Ovary (tissue), 3 donors: ENCODE results near the gene EWSR1.

ENCODE experiments used
- EP300 ChIP-seq: sonication (generic); formaldehyde crosslinking; IDR thresholded peaks from one replicate; pipeline ENCODE4 v1.6.1; 2017; ENCODE audit warnings: antibody characterized with exemption
- POLR2A ChIP-seq: fragments of 450-650 bp; IDR thresholded peaks from one replicate; pipeline ENCODE4 v1.6.1; 2017; ENCODE audit warnings: antibody characterized with exemption, mild to moderate bottlenecking, moderate library complexity
- TF ChIP-seq, protein P1 (sequence below), 3 donors: fragments of 450-650 bp in 2 of 3; fragments of 200-600 bp in 1 of 3; IDR thresholded peaks; one replicate each; pipeline versions ENCODE4 v1.5.1 to v1.8.0; 2016 to 2022; ENCODE audit warnings: antibody characterized with exemption in 3 of 3, mild to moderate bottlenecking in 1 of 3
- donor health status: DM: no; HTN: no; CAD: no.

DNA sequence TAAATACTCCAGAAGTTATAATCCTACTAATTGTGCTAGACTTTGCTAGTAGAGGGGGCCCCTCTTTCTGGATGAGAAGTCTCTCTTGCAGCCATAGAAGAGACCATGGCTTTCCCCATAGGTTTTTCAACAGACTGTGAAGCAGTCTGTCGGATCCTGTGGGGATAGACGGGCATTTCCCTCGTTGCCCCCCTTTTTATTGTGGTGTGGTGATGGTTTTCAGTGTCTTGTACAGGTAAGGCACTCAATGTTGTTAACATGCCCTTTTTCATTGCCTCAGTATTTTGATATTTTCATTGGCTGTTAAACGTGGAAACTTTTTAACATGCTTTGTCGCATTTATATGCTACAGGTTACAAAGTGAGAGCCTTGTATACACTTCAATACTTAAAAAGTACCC, 22.0 kb downstream of the EWSR1 start:
- TF ChIP-seq, protein P1, sequence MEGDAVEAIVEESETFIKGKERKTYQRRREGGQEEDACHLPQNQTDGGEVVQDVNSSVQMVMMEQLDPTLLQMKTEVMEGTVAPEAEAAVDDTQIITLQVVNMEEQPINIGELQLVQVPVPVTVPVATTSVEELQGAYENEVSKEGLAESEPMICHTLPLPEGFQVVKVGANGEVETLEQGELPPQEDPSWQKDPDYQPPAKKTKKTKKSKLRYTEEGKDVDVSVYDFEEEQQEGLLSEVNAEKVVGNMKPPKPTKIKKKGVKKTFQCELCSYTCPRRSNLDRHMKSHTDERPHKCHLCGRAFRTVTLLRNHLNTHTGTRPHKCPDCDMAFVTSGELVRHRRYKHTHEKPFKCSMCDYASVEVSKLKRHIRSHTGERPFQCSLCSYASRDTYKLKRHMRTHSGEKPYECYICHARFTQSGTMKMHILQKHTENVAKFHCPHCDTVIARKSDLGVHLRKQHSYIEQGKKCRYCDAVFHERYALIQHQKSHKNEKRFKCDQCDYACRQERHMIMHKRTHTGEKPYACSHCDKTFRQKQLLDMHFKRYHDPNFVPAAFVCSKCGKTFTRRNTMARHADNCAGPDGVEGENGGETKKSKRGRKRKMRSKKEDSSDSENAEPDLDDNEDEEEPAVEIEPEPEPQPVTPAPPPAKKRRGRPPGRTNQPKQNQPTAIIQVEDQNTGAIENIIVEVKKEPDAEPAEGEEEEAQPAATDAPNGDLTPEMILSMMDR (IDR thresholded peaks at IDR 0.05), result no peak
- TF ChIP-seq EP300 (no peak), POLR2A (no peak)
